HG03139 (cell line): ENCODE results near the gene PDE8A.
A peak's percentile ranks its signal among the peaks of the same experiment; 100 is the strongest.
"Not testable (repeated sequence)": the region's sequence is repeated elsewhere in the genome, so short reads cannot be mapped to it uniquely, and the experiment has no call there.

Source experiments
- ATAC-seq: cut with Tn5 transposase; IDR thresholded peaks from one replicate; pipeline ENCODE4 v1.9.1; 2021; ENCODE audit not compliant: unreplicated experiment

The PDE8A gene

GRCh38 chr15:84960391-84961113 lies 21.1 kb upstream of the PDE8A start:
- no peak for ATAC-seq

GRCh38 chr15:84961114-84961452 lies 20.6 kb upstream of the PDE8A start:
- no peak for ATAC-seq

DNA sequence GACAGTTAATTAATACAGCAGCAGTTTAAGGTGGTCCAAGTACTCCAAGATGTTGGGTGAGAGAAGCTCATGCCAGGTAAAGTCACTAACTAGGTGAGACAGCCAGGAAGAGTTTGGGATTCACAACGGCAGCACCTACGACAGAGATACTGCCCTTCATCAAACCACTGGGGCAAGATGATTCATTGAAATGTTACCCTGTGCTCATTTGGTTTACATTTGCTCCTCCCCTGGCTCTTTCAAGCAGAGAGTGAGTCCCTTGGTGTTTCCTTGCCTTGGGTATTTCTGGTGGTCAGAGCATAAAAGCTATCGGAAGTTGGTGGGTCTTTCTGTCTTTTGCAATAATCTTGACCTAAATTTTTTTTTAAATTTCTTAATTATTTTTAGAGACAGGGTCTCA lies 19.9 kb upstream of the PDE8A start:
- no peak for ATAC-seq

DNA sequence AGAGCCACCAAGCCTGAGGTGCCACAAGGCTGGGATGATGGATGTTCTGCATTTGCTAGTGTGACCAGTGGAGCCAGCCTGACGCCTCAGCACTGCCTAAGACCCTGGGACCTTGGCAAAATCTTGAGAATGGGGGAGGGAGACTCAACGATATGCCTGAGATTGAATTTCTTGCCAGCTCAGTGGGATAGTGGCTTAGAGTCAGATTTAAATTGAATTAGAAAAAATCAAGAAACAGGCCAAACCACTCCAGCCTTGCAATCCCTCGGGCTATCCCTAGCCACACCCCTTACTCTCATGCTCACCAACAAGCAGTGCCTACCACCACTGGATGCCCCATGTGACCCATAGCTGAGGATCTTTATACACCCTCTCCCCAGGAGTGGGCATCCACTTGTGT lies 18.7 kb upstream of the PDE8A start:
- no peak for ATAC-seq

DNA sequence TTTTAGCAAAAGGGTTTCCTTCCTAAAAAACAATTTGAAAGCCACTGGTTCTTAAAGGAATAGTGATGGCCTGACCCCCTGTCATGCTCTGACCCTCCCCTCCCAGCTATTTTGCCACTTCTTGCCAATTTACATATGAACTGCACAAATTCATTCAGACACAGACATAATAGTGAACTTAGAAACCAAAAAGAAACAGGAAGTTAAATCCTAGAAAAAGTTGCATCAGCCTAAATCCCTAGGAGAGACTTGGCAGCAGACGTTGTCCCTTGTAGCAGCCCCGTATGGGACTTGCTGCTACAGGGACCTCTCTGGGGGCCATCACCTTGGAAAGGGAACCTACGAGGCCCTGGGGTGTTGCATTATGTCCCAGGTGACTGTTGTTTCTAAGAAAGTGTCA lies 14.3 kb upstream of the PDE8A start:
- ATAC-seq = no peak

GRCh38 chr15:84968301-84968700 lies 13.4 kb upstream of the PDE8A start:
- no peak for ATAC-seq

DNA sequence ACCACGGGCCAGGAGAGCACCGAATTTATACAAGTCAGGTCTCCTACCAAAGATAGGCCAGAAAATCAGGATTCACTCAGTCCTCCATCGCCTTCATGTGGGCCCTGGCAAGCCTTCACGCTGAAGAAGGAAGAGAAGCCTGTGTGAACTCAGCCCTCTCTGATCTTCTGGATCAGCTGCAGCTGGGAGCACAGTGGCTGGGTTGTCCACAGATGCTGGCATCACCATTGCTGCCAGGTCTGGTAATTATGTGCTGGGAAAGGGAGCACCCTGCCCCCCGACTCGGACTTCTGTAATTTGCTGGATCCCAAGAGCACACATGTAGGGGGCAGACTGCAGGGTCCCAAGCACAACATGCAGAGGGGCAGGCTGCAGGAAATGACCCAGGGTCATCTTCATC lies 12.4 kb upstream of the PDE8A start:
- no peak for ATAC-seq

GRCh38 chr15:84970843-84971242 lies 10.8 kb upstream of the PDE8A start:
- ATAC-seq = no peak

DNA sequence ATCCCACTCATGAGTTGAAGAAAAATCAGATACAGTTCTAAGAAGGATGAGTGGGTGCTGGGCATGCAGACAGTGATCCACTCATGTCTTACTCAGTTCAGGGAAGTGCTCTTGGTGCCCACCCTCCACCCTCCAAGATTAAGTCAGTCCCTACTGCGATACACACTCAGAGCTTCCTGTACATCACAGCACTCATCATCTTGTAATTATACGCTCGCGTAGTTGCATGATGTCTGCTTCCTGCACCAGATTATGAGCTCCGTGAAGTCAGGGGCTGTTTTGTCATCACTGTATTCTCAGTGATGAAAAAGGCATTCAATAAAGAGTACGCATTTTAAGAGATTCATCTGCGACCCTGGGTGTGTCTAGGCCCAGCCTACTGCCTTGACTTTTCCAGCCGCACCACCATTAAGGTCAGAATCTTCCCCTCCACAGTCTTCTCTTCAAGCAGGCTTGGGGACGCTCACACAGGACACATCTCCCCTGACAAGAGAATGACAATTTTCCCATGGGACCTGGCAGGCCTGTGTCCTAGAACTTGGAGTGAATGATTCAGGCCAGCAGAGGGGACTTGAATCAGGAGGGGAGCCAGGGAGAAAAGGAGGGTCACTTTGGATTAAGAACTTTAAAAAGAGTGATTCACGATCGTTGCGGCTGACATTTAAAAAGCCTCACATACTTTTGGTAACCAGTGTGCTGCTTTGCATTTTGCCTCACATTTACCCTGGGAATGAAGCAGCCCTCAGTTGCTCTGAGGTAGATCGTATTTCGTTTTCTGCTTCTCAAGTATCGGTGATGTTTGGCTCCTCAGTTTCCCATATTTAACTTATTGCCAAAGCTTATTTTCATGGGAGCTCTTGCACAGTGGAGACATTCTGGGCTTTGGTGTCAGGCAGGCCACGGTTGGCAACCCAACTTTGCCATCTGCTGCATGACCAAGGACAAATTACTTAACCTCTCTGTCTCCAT lies 7.9 kb upstream of the PDE8A start:
- no peak for ATAC-seq

DNA sequence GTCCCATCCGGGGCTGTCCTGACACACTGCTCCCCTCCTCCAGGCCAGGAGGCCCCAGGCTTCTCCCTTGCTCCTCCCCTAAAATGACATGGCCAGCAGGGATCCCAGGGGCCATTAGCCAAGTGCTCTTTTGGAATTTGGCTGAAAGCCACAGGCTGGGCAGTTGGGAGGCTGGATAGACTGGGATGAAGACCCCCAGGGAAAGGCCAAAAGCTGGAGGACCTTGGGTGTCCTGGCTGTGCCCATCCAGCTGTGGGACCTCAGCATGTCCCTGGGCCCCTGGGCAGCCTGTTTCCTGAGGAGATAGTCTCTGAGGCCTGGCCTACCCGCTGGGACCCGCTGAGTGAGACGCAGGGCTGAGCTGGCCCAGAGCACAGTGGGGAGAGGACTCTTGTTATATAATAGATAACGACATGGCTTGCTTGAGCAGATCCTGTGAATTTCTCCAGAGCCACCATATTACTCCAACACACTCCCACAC lies 5.7 kb upstream of the PDE8A start:
- no peak for ATAC-seq

- no peak for ATAC-seq
Observed at GRCh38 chr15:84976746-84977345, 4.8 kb upstream of the PDE8A start.

- no peak for ATAC-seq
Observed at GRCh38 chr15:84979651-84980050, 2.0 kb upstream of the PDE8A start.

DNA sequence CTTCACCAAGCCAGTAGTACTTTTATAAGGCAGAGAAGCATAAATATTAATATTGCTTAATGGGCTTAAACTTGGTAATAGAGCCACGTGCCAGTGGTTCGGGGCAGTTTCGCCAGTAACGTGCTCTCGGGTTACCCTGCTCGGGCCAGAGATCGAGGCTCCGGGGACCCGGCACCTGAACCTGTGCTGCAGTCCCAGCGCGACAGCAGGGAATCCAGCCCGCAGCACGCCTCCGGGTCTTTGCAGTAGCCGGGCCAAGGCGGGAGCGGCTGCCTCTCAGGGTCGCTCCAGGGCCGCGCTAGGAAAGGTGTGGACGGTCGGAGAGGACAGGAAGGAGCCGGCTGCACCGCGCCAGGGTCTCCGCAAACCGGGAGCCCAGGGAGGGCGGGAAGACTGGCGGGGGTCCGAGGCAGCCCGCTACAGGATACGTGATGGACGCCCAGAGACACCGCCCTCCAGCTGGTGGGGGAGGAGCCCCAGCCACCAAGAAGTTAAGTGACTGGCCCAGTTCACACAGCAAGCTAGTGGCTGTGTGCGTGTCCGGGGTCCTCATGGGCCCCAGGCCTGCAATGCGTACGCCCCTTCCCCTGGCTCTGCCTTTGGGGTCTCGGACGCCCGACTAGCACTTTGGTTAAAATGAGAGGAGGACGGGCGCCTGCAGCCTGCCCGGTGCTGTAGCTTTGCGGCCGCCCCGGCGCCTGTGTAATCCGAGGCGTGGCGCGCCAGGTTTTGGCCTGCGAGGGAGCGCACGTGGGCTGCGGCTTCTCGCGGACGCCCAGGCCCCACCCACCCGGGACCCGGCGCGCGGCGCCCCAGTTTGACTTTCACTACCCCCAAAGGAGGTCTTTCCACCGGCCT lies 1.2 kb upstream of the PDE8A start:
- peak; percentile 39 for ATAC-seq

DNA sequence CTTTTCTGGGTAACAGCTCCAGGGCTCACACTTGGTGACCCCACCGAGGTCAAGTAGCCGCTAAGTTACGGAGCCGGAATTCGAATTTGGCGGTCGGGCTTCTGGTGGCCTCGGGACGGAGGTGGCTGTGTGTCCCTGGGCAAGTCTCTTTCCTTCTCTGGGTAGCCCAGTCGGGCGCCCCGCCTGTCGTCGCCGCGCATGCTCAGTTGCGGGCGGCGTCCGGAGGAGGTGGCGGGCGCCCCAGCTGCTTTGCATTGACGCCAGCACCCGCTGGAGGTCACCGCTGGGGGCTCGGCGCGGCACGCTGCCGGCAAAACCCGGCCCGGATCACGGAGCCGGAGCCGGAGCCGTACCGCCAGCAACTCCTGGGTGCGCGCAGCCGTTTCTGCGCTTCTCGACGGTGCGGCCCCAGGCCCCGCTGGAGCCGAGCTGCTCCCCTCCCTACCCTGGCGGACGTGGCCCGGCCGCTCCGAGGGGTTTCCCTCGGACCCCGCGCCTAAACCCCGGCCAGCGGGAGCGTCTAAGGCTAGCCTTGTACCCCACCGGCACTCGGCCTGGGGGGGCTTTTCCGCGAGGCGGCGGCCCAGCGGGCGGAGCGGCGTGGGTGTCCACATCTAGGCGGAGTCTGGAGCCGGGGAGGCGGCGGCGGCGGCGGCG lies 474 bp upstream of the PDE8A start:
- ATAC-seq = peak; percentile 58

GRCh38 chr15:84982301-84982920 lies 755 bp downstream of the PDE8A start:
- peak; percentile 2 for ATAC-seq

- ATAC-seq = no peak
Observed at GRCh38 chr15:84983294-84983693, 1.6 kb downstream of the PDE8A start.

DNA sequence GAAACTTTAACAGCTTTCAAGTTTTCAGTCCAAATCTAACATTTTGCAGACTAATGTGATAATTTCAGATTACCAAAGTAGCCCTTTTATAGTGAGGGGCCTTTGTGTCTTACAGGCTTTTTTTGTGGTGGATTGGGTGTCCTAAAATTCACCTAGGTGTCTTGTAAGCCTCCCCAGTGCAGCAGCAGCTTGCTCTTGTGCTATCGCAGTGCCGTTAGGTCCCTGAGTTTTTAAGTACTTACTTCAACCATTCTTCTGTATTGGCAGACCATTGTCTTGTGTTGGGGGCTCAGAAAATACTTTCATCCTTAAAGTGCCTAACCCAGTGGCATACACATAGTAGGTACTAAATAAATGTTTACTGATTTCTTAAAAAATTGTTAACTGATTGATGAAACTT lies 2.1 kb downstream of the PDE8A start:
- no peak for ATAC-seq

- no peak for ATAC-seq
Observed at GRCh38 chr15:84985158-84985557, 3.5 kb downstream of the PDE8A start.

GRCh38 chr15:84987351-84987750 lies 5.7 kb downstream of the PDE8A start:
- not testable (repeated sequence) for ATAC-seq
